Neural cell (in vitro differentiated cells): ENCODE data around the gene M1AP.

Experiments
- RAD21 ChIP-seq: fragments of 450-650 bp; conservative IDR thresholded peaks from 2 replicates; pipeline ENCODE4 v1.6.1; 2014; ENCODE audit warnings: antibody characterized with exemption, mild to moderate bottlenecking, moderate library complexity
- TF ChIP-seq, protein P1 (sequence below): fragments of 450-650 bp; IDR thresholded peaks from 2 replicates; pipeline ENCODE4 v1.5.1; 2014; ENCODE audit warnings: antibody characterized with exemption, mild to moderate bottlenecking, moderate library complexity; ENCODE audit not compliant: poor library complexity, severe bottlenecking
- TF ChIP-seq, protein P2 (sequence below): IDR thresholded peaks from 2 replicates; pipeline ENCODE4 v1.6.1; 2012; ENCODE audit warnings: borderline replicate concordance

GRCh38 chr2:74659462-74659861, 11.3 kb upstream of the M1AP start:
- TF ChIP-seq RAD21 = no peak
- TF ChIP-seq, protein P1, sequence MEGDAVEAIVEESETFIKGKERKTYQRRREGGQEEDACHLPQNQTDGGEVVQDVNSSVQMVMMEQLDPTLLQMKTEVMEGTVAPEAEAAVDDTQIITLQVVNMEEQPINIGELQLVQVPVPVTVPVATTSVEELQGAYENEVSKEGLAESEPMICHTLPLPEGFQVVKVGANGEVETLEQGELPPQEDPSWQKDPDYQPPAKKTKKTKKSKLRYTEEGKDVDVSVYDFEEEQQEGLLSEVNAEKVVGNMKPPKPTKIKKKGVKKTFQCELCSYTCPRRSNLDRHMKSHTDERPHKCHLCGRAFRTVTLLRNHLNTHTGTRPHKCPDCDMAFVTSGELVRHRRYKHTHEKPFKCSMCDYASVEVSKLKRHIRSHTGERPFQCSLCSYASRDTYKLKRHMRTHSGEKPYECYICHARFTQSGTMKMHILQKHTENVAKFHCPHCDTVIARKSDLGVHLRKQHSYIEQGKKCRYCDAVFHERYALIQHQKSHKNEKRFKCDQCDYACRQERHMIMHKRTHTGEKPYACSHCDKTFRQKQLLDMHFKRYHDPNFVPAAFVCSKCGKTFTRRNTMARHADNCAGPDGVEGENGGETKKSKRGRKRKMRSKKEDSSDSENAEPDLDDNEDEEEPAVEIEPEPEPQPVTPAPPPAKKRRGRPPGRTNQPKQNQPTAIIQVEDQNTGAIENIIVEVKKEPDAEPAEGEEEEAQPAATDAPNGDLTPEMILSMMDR = no peak
- TF ChIP-seq, protein P2, sequence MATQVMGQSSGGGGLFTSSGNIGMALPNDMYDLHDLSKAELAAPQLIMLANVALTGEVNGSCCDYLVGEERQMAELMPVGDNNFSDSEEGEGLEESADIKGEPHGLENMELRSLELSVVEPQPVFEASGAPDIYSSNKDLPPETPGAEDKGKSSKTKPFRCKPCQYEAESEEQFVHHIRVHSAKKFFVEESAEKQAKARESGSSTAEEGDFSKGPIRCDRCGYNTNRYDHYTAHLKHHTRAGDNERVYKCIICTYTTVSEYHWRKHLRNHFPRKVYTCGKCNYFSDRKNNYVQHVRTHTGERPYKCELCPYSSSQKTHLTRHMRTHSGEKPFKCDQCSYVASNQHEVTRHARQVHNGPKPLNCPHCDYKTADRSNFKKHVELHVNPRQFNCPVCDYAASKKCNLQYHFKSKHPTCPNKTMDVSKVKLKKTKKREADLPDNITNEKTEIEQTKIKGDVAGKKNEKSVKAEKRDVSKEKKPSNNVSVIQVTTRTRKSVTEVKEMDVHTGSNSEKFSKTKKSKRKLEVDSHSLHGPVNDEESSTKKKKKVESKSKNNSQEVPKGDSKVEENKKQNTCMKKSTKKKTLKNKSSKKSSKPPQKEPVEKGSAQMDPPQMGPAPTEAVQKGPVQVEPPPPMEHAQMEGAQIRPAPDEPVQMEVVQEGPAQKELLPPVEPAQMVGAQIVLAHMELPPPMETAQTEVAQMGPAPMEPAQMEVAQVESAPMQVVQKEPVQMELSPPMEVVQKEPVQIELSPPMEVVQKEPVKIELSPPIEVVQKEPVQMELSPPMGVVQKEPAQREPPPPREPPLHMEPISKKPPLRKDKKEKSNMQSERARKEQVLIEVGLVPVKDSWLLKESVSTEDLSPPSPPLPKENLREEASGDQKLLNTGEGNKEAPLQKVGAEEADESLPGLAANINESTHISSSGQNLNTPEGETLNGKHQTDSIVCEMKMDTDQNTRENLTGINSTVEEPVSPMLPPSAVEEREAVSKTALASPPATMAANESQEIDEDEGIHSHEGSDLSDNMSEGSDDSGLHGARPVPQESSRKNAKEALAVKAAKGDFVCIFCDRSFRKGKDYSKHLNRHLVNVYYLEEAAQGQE = no peak
